ENCODE results near the gene ZSCAN23.
A peak's percentile ranks its signal among the peaks of the same experiment; 100 is the strongest.

ZSCAN23 gene

DNA sequence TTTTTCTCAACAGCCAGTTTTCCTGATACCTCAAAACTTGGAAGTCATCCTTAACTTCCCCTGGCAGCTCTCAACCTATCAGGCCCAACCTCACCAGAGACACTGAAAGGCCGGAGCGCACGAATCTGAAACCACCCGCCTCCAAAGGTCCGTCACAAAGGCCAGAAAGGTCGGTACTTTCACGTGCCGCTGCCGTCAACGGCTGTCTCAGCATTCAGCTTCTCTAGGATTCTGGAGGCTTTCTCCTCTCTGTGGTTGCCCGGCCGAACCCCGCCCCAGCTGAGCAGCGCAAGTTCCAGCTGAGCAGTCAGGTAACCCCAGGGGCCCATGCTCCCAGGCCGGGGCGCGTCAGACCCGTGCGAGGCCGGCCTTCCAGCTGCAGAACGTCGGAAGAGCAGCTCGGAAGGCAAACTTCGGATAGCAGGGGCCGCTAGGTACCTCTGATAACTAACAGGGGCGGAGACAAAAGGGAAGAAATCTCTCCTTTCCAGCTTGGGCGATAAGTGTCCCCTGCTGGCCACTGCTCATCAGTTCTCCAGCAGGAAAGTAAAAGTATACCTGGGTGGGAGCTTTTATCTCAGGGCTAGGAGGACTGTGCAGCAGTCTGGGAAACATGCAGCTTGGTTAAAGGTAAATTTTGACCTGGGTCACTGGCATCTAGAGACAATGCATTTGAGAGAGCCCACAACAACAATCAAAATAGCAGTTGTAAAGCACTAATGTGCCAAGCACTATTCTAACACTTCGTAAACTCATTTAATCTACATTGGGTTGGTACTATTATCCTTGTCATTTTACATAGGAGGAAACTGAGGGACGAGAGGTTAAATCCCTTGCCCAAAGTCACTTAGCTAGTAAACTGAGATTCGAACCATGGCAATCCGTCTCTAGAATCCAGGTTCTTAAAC lies 59.8 kb downstream of the ZSCAN23 start:
- no CpG with 5 or more reads among the region's 31 CpGs for WGBS (ENCODE audit: insufficient coverage, insufficient read length)
- DNase-seq (ENCODE audit: low read depth, low spot score) = peak; percentile 79
- H3K36me3 ChIP-seq (ENCODE audit: control insufficient read depth, insufficient read depth, low read length) = peaks cover 6% of the 10 kb centered on the region; the same call in 1 of the 2 replicates
- H3K4me3 ChIP-seq (ENCODE audit: low read length) = peak overlapping the region; percentile 43; the same call in 1 of the 2 replicates
- no peak overlapping the region for H3K27ac ChIP-seq (ENCODE audit: low read length)
- H3K27me3 ChIP-seq (ENCODE audit: control insufficient read depth, insufficient read depth, low read length) = no peaks in the 10 kb centered on the region
- H3K9me3 ChIP-seq (ENCODE audit: control insufficient read depth, insufficient read depth, low read length) = no peaks in the 10 kb centered on the region; the same call in 1 of the 2 replicates
- H3K4me1 ChIP-seq (ENCODE audit: control insufficient read depth, insufficient read depth, low read length) = no peaks in the 10 kb centered on the region

All from iPS DF 6.9 (cell line).